Heart left ventricle (tissue), 16 donors: Measurements from ENCODE around the gene LYZL1. TPM values are rescaled to one million over a fixed set of nuclear protein-coding genes. Genes with fewer than 3 reads are reported as not detected.

Source experiments
- ATAC-seq, 4 donors: fragments of 200-7000 bp; cut with Tn5 transposase; one replicate each; pipeline ENCODE4 v1.9.1; 2020 to 2022; ENCODE audit warnings: moderate library complexity in 4 of 4, mild to moderate bottlenecking in 3 of 4, moderate number of reproducible peaks in 1 of 4
- DNase-seq, 5 donors: peaks; one replicate each; pipeline ENCODE4 v3.0.0-alpha.2; 2020
- H3K27ac ChIP-seq, 12 donors: fragments of 200-600 bp; sonication (generic) in 4 of 12; one replicate each; pipeline versions ENCODE4 v1.5.0 to v1.8.0; 2016 to 2022; ENCODE audit warnings: mild to moderate bottlenecking in 2 of 12
- H3K27me3 ChIP-seq, 9 donors: fragments of 200-600 bp; sonication (generic) in 2 of 9; one replicate each; pipeline versions ENCODE4 v1.5.1 to v1.8.0; 2016 to 2022; ENCODE audit warnings: mild to moderate bottlenecking in 3 of 9
- H3K36me3 ChIP-seq, 9 donors: fragments of 200-600 bp; sonication (generic) in 2 of 9; one replicate each; pipeline versions ENCODE4 v1.5.0 to v1.8.0; 2018 to 2022; ENCODE audit warnings: mild to moderate bottlenecking in 2 of 9
- H3K4me1 ChIP-seq, 12 donors: fragments of 200-600 bp; sonication (generic) in 4 of 12; one replicate each; pipeline versions ENCODE4 v1.5.0 to v1.8.0; 2016 to 2022; ENCODE audit warnings: mild to moderate bottlenecking in 3 of 12
- H3K4me3 ChIP-seq, 12 donors: fragments of 200-600 bp; sonication (generic) in 4 of 12; one replicate each; pipeline versions ENCODE4 v1.5.0 to v1.8.0; 2017 to 2022; ENCODE audit warnings: mild to moderate bottlenecking in 9 of 12, moderate library complexity in 4 of 12
- H3K9me3 ChIP-seq, 12 donors: fragments of 200-600 bp; sonication (generic) in 4 of 12; one replicate each; pipeline versions ENCODE4 v1.5.0 to v1.8.0; 2016 to 2022; ENCODE audit warnings: mild to moderate bottlenecking in 1 of 12
- POLR2A ChIP-seq, 2 donors: fragments of 450-650 bp; IDR thresholded peaks; one replicate each; pipeline ENCODE4 v1.6.1; 2017; ENCODE audit warnings: antibody characterized with exemption in 2 of 2, mild to moderate bottlenecking in 2 of 2, moderate library complexity in 2 of 2
- WGBS, 4 donors: extraction: QIAGEN DNeasy Blood & Tissue Kit in 2 of 4; methylation state at CpG; one replicate each; pipeline versions ENCODE4 v1.1.5 to v1.1.7; 2013 to 2018; 5-methylcytosine and 5-hydroxymethylcytosine counted together
- intact Hi-C, 10 donors: fragments of 100-400 bp; cut with DNase I; formaldehyde crosslinking; loops; one replicate each; pipeline versions ENCODE4 v1.11.1 to v1.14.2; 2022
- polyA plus RNA-seq, 2 donors: library from polyadenylated mRNA; stranded (reverse); fragments of 200-250 nt; gene quantifications; one replicate each; pipeline ENCODE4 v1.2.3, GENCODE V29; 2013
- total RNA-seq, 9 donors: library from RNA; depleted of rRNA in 2 of 9; stranded (reverse); fragments of >200 nt in 2 of 9; fragmentation: NEBNext Ultra II Directional in 3 of 9; extraction: Animal tissue kit (Norgen Biotek cat#: 25700) in 3 of 9; gene quantifications; one replicate each; pipeline versions ENCODE4 v1.1.0 to v1.2.4, GENCODE V29; 2016 to 2023
- TF ChIP-seq, protein P1 (sequence below), 12 donors: fragments of 200-600 bp; sonication (generic) in 4 of 12; IDR thresholded peaks; one replicate each; pipeline versions ENCODE4 v1.5.0 to v1.8.0; 2018 to 2022; ENCODE audit warnings: antibody characterized with exemption in 12 of 12, mild to moderate bottlenecking in 5 of 12
- donor health status: ischemic (EF 13 %, LVEDD 7.1; RV severe dilation, severe dysfunction).
- donor health status: healthy with polysubstance abuse.
- donor health status: DM: no; HTN: yes; CAD: no.
- donor health status: DM: no; HTN: no; CAD: no.
- donor health status: ischemic (EF 25% LVEDD 6.9; RV normal size, moderate dysfunction).
- donor health status: ischemic (EF 25% LVEDD 5.7; RV mildly dilated, moderate dysfunction).
- donor health status: healthy.
- donor health status: DM: yes; HTN: yes; CAD: no.
- donor health status: ischemic (EF 35%, LVEDD 5.7; RV mildly dilated, moderate dysfunction).
- donor health status: nonischemic (EF 11% LVEDD 7.7; RV severe dilation, severe dysfunction).
- donor health status: DM: yes; HTN: yes; CAD: no.
- donor health status: PGD.
- donor health status: ischemic (EF 29% LVEDD 5.4; RV normal size, mild dysfunction).
- donor health status: nonischemic (EF 23%, LVEDD 6.1; RV moderate dilation, normal function).

The LYZL1 gene
- total and polyA plus RNA-seq, 11 donors: not detected

DNA sequence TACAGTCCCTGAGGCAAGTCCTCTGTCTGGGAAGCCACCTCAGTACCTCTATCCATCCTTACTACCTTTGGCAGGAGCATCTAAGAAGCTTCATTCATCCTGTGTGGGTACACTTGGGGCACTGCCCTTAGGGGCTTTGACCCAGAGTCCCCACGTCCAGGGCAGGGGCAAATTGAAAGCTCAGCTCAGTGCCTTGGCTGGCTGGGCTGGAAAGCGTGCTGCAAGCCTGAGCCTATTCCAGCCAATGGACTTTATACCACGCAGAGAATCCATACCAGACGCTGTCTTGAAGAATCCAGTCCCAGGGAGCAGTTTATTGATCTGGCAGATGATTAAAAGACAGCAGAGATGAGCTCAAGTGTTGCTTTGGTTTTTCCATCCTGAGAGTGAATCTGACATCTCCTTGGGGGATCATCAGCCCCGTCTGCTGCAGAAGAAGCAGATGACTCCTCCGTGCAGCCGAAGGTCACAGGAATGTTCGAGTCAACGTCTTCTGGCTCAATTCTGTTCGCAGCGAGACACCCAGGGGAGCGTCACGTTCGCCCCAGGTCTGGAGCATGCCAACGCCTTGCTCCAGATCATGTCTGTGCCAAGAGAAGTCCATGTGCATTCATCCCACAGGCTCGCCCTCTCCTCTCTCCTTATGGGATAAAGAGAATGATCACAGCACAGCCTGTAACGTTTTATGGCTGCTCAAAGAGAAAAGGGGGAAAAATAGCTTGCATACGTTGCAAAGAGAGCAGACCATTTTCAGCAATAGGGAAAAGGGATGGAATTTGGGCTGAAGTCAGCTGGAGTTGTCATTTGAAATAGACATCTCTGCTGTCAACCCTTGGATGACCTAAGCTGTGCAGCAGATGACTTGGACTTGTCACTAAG lies 35.8 kb upstream of the LYZL1 start:
- 57 to 71% (median 66%) methylated on average over 15 to 18 of the region's 18 CpGs for WGBS, 4 donors
- DNase-seq (peak in 1 of 5 donors; percentile 29), ATAC-seq (no peak)
- Histone ChIP-seq H3K27ac (no peak overlapping the region), H3K4me1 (peaks cover 0 to 47% (median 19%) of the 10 kb centered on the region in 12 donors), H3K4me3 (peak overlapping the region in 1 of 12 donors; percentile 4), H3K27me3 (no peaks in the 10 kb centered on the region), H3K36me3 (no peaks in the 10 kb centered on the region), H3K9me3 (no peaks in the 10 kb centered on the region)
- no peak for TF ChIP-seq POLR2A (IDR thresholded peaks at IDR 0.05)
- TF ChIP-seq, protein P1, sequence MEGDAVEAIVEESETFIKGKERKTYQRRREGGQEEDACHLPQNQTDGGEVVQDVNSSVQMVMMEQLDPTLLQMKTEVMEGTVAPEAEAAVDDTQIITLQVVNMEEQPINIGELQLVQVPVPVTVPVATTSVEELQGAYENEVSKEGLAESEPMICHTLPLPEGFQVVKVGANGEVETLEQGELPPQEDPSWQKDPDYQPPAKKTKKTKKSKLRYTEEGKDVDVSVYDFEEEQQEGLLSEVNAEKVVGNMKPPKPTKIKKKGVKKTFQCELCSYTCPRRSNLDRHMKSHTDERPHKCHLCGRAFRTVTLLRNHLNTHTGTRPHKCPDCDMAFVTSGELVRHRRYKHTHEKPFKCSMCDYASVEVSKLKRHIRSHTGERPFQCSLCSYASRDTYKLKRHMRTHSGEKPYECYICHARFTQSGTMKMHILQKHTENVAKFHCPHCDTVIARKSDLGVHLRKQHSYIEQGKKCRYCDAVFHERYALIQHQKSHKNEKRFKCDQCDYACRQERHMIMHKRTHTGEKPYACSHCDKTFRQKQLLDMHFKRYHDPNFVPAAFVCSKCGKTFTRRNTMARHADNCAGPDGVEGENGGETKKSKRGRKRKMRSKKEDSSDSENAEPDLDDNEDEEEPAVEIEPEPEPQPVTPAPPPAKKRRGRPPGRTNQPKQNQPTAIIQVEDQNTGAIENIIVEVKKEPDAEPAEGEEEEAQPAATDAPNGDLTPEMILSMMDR (IDR thresholded peaks at IDR 0.05): no peak
- intact Hi-C loops: loop anchor here in 1 of 10 donors (10.0 kb wide), 1 partner anchor 88 kb away; no protein-coding TSS in a partner anchor

DNA sequence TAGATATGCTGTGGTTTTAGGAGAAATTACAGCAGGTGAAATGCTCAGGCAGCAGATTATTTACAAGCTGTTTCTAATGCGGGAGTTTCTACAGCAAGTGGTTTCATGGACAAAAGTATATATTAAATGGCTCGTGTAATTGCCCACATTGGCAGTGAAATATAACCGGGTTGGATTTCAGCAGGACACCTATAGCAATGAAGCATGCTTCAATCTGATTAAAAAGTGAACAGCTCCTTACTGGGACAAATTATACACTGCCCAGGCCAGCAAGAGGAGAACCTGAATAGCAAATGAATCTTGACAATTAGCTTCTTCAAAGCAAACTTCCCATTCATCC lies 35.2 kb upstream of the LYZL1 start:
- intact Hi-C loops: loop anchor here in 1 of 10 donors (10.0 kb wide), 1 partner anchor 89 kb away; no protein-coding TSS in a partner anchor
- H3K36me3 ChIP-seq: no peaks in the 10 kb centered on the region
- no peaks in the 10 kb centered on the region for H3K27me3 ChIP-seq
- no peak overlapping the region for H3K4me3 ChIP-seq
- TF ChIP-seq POLR2A (IDR thresholded peaks at IDR 0.05): no peak
- TF ChIP-seq, protein P1 (IDR thresholded peaks at IDR 0.05): no peak
- DNase-seq (no peak), ATAC-seq (no peak)
- WGBS, 4 donors: 67 to 85% (median 76%) methylated on average over 3 of the region's 3 CpGs
- no peaks in the 10 kb centered on the region for H3K9me3 ChIP-seq
- H3K4me1 ChIP-seq: peaks cover 0 to 48% (median 19%) of the 10 kb centered on the region in 12 donors
- H3K27ac ChIP-seq: no peak overlapping the region

DNA sequence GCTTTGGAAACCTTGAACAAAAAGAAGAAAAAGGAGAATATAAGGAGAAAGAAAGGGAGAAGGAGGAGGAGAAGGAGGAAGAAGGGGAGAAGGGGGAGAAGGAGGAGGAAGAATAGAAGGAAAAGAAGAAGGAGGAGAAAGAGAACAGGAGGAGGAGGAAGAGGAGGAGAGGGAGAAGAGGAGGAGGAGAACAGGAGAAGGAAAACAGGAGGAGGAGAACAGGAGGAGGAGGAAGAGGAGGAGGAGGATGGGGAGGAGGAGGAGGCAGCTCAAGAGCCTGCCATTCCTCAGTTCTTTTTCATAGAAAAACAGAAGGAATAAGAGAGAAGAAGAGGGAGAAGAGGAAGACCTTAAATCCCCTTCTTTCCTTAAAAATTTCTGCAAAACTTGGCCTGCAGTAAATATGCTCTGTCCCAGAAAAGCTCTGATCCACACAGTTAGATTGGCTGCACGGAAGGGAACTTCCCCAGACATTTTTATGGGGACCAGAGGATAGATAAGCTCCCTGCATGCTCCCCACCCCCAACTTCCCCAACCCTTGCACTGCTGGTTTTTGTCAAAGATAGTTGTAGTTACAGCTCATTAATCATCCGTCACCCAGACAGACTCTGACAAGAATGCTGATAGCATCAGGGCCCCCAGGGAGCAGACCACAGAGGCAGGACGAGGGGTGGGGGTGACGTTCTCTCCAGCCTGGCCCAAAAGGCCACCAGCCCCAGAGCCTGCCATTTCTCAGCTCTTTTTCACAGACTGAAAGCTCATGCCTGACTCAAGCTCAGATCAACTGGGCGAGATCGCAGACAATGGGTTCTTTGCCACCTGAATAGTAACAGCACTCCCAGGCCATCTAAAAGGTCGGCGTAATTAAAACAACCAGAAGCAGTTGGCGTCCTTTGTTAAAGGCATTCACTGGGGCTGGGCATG lies 34.5 kb upstream of the LYZL1 start:
- peak in 1 of 4 donors; percentile 16 for ATAC-seq
- H3K36me3 ChIP-seq: no peaks in the 10 kb centered on the region
- TF ChIP-seq, protein P1 (IDR thresholded peaks at IDR 0.05): no peak
- TF ChIP-seq POLR2A (IDR thresholded peaks at IDR 0.05): no peak
- H3K9me3 ChIP-seq: peaks cover 0 to 2% (median 0%) of the 10 kb centered on the region in 12 donors
- no peak overlapping the region for H3K4me3 ChIP-seq
- DNase-seq: peak in 1 of 5 donors; percentile 31
- WGBS, 4 donors: 16 to 27% (median 26%) methylated on average over 6 to 9 of the region's 9 CpGs
- H3K4me1 ChIP-seq: peaks cover 0 to 48% (median 19%) of the 10 kb centered on the region in 12 donors
- intact Hi-C loops: loop anchor here in 1 of 10 donors (10.0 kb wide), 1 partner anchor 90 kb away; no protein-coding TSS in a partner anchor
- H3K27me3 ChIP-seq: no peaks in the 10 kb centered on the region
- no peak overlapping the region for H3K27ac ChIP-seq
